ENCODE results near the gene CAMKK1.

Gene CAMKK1

DNA sequence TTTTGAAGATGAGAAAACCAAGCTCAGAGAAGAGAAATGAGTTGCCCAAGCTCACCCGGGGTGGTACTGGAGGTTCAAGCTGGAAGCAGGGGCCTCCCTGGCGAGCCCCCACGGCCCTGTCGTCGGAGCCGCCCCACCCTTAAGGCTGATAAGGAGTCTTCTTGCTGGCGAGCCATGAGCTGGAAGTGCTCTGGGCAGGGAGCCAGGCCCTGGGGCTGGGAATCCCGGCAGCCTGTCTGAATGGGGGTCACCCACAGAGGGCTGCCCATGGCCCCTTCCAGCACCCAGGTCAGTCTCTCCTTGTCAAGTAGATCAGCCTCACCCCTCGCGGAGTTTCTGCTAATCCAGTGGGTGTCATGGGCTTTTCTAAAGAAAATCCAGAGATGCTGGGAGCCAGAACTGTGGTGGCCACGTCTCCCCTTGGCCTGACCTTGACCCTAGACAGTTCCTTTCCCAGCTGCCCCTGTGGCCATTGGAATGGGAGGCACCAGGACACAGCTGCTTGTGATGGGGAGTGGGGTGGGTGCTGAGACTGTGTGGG, 24.6 kb upstream of the CAMKK1 start:
- DNase-seq, result no peak

DNA sequence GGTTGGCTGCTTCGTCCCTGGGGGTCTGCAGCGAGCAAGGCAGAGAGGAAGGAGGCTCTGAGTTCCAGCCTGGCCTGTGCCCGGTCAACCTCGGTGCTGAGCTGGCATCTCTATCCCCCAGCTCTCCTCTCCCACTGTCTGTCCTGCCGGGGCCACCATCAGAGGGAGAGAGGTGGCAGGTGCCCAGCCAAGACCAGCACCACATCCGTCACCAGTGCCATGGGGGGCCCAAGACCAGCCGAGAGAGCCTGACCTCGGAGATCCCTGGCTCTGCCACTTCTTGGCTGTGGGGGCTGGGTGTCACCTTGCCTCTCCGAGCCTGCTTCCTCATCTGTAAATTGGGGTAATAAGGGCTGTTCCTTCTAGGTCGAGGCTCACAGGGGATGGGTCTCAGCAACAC, 24.0 kb upstream of the CAMKK1 start:
- no peak for DNase-seq

DNA sequence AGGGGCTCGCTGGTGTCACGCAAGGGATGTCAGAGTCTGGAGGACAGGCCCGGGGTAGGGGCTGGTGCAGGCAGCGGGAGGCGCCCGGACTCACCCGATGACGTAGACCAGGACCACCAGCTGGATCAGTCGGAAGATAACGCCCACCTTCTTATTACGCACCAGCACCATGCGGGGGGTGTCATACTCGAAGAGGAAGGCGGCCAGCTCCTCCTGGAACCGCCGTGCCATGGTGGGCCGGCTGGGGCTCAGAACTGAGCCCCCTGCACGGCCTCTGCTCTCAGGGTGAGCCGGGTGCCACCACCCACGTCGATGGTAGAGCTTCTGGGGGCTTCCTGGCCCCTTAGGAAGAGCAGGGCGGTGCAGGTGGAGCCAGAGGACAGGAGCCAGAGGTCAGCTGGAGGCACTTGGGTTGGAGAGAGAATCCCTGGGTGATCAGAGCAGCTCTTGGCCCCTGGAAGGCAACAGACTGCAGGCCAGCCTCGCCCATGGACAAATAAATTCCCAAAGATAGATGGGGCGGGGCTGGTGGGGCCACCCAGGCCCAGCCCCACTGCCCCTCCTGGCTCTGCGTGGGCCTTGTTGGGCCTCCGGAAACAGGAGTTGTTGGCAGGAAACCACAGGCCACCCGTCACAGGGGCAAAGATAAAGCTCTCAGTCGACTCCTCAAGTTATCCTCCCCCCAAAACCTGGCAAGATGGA, 23.3 kb upstream of the CAMKK1 start, which contains the start of gene P2RX1:
Gene P2RX1 (minus strand): TSS at position 471 of the 702 bp plus-strand sequence. CDS start 240 bp downstream, at position 231.
- peak; percentile 69 for DNase-seq

DNA sequence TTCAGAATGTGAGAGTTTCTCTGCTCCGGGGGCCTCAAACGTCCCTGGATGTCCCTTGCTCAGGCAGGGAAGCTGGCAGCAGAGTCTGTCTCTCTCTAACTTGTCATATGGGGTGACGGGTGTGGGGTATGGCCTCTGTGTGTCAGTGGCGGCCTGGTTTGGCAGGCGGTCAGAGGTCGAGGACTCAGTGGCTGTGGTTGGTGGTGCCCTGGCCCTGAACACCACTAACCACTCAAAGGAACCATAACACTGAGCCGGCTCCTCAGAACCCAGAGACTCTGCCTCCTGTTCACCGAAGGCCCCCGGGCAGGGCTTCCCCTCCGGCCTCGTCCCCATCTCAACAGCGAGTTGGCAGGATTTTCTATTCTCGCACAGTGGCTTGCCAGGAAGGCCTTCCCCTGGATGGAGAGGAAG, 22.7 kb upstream of the CAMKK1 start:
- DNase-seq, result peak; percentile 66

DNA sequence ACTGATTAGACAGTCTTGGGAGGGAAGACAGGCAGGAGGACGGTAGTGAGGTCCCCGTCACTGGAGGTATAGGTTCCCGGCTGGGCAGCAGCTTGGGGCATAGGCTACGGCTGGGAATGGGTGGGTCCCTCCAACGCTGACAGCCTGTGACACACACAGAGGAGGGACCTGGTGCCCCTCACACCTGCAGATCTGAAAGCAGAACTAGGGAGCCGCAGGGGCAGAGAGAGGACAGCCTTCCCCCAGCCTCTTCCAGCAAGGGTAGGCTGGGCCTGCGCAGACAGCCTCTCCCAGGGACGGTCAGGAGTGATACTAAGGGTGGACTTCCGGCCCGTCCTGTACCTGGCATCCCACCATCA, 21.4 kb upstream of the CAMKK1 start:
- no peak for DNase-seq

DNA sequence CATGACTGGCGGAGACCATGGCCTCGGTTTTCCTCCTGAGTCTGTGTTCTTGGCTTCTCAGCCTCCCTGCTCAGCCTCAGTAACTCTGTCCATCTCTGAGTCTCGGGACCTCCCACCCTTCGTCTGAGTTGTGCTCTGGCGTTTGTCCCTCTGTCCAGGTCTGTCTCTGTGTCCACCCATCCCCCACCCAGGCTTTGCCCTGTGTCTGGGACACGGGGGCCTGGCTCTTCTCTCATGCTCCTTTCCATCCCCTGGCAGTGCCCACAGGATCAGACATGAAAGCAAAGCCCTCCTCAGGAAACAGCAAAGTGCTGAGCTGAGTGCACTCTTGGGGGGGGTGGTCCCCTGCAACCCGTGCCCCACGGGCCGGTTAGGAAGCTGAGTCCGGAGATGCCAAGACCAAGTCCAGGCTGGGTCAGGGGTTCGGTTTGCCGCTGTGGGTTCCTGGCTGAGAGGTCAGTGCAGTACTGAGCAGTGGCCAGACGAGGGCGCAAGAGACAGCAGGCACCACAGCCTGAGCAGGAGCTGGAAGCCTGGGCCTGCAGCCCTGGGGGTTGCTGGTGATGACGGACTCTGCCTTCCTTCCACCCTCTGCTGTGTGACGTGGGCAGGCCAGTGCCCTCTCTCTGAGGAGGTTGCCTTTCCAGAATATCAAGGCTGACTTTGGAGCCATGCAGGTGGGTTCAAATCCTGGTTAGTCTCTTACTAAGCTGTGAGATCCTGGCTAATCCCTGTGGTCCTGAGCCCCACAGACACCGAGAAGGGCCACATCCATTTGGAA, 20.9 kb upstream of the CAMKK1 start:
- DNase-seq, result peak; percentile 93

DNA sequence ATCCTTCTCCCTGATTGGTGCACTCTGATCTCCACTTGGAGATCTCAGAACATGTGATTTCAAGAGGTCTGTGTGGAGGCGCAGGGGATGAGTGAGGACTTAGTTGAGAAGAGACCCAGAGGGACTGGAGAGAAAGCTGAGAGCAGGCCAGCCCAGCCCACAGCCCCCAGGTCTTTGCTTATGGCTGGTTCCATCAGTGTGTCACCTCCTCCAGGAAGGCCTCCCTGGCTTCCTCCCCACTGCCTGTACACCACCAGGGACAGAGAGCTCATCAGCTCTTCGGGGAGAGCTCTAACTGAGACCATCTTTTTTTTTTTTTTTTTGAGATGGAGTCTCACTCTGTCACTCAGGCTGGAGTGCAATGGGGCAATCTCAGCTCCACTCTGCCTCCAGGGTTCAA, 20.0 kb upstream of the CAMKK1 start:
- no peak for DNase-seq

DNA sequence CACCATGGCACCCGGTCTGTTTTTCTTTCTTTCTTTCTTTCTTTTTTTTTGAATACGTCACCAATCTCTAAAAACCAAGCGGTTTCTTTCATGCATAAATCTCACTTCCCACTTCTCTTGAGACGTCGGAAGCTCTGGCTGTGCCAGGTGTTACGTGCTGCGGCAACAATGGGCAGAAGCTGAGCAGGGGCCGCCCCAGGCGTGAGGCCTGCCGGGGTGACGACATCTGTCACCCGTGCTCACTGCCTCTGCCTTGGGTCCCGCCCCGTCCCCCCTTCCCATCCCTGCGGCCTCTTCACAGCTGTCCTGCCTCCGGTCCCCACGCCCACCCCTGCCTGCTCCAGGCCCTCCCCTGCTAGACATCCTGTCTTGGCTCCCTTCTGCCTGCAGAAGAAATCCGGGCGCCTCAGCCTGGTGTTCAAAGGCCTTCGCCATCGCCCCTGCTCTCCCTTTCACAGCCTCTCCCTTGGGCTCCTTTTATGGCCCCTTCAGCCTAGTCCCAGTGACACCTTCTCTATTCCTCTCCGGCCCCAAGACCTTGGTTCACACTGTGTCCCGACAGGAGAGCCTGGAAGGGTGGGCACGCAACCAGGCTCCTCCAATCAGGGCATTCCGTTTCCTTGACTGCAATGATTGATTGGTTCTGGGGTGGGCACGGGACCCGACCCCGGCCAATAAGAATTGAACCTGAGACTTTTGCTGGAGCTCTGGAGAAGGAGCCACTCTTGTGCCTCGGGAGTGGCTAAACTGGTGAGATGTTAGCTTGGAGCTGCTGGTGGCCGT, 18.6 kb upstream of the CAMKK1 start:
- DNase-seq, result peak; percentile 80

DNA sequence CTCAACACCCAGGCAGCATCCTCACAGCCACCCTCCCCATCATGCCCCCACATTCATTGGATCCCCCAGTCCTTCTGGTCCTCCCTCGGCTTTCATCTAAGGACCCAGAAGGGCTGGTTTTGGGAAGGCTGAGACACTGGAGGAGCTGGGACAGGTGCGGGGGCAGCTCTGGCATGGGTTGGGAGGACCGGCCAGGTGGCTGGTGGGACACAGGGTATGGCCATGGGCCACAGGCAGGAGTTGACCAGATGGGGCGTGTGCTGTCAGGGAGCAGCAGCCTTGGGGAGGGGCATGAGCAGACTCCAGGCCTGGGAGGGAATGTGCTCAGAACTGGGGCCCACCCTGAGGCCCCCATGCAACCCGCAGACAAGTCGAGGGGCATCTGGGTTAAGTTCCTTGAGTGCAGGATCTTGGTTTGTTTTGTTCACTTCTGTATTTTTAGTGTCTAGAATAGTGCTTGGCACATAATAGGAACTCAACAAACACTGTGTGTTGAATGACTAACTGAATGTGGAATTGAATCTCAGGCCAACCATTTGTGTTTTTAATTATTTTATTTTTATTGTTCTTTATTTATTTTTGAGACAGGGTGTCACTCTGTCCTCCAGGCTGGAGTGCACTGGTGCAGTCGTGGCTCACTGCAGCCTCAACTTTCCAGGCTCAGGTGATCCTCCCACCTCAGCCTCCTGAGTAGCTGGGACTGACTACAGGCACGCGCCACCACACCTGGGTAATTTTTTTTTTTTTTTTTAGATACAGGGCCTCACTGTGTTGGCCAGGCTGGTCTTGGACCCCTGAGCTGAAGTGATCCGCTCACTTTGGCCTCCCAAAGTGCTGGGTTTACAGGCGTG, 17.8 kb upstream of the CAMKK1 start:
- no peak for DNase-seq

DNA sequence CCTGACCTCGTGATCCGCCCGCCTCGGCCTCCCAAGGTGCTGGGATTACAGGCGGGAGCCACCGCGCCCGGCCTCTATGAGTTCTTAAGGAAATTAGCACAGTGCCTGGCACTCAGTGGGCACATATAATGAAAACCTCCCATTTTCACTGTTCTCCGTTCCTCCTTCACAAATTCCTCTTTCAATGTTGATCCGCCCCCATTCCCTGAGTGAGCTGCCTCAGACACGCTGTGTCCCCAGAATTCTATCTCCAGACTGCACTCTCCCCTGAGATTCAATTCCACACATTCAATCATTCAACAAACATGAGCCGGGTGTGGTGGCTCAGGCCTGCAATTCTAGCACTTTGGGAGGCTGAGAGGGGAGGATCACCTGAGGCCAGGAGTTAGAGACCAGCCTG, 16.4 kb upstream of the CAMKK1 start:
- DNase-seq, result no peak

DNA sequence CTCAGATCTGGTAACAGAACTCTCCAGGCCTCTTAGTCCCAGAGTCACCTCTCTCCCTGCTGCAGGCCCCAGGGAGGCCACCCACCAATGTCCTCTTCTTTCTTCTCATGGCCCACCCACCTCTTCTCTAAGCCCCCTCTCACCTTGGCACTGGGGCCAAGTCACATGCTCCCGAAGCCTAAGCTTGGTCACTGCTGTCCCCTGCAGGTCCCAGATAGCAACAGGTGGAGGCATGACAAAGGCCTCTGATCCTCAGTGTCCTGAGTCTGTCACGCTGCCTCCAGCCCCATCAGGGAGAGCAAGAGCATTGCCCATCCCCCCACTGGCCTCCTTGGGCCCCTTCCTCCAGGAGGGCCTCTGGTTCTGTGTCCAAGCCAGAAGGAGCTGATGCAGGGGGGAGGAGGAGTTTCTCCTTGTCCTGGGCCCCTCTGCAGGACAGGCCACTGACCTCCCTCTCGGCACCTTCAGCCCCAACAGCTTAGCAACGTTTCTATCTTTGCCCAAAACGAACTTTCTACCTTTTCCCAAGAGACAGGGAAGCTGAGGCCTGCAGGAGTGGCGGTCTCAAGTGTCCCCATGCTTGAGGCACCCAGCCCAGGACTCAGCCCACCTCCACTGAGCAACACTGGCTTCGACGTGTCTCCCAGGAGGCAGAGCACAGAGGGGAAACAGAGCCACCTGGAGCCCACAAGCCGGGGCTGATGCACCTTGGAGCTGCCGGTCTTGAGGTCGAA, 14.8 kb upstream of the CAMKK1 start:
- DNase-seq, result no peak

DNA sequence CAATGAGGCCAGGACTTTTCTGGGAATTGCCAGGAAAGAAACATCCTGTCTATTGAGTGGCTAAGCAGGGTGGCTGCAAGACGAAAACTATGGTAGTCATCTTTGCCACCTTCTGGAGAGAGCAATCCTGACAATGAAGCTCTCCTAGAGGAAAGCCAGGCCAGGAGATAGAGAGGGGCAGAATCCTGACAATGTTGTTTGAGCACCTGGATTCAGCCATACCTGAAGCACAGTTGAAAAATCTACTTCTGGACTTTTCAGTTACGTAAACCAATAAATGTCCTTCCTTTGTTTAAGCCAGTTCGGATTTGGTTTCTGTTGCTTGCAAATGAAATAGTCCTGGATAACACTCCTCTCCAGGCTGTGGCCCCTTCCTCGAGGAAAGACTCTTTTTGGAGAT, 14.0 kb upstream of the CAMKK1 start:
- DNase-seq, result no peak

DNA sequence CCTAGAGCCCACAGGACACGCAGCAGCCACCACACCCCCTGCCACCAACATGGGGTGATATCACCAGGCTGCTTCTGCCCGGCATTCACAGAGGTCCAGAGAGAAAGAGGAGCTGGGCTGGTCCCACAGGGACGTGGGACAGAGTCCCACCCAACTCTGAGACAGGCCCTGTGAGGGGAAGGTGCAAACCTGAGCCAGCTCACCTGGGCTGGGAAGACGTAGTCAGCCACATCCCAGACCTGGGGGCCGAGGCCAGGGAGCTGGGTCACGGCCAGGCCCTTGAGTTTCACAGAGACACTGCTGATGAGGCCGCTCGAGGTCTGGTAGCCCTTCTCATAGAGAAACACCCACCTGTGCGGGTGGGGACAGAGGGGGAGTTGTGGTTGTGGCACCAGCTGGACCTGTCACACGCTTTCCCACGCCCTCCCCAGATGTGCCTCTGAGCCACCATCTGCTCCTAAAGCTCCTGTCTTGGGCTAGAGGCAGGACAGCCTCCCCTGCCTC, 12.2 kb upstream of the CAMKK1 start:
- no peak for DNase-seq

DNA sequence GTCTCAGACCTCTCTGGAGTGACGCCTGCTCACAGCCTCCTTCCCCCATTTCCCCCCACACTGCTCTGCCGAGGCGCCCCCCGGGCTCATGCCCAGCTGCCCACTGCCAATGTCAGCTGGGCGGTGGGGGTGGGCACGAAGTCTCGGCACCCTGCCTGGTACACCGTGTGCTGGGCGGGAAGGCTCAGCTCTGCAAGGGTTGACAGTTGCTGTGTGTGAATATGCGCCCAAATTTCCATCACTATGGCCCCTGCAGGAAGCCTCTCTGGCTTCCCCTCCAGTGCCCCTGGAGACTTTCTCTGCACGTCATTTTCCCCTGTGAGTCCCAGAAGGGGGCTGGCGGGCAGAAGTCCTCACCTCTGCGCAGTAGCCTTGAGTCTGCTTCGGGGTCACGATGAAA, 11.6 kb upstream of the CAMKK1 start:
- no peak for DNase-seq

DNA sequence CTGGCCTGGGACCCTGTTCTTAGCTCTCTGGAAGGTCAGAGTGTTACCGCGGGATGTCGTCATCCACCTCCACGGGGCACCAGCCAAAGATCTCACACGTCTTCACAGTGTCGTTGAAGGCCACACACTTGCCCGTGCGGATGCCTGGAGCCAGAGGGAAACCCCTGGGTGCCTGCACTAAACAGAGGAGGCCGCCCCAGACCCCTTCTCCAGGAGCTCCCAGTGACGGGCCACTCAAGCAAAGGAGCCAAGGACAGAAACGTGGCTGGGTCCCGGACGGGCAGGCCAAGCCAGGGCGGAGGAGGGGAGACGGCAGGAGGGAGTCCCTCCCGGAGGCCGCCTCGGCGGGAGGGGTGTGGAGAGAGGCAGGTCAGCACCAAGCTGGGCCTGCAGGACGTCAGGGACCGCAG, 11.0 kb upstream of the CAMKK1 start:
- no peak for DNase-seq

DNA sequence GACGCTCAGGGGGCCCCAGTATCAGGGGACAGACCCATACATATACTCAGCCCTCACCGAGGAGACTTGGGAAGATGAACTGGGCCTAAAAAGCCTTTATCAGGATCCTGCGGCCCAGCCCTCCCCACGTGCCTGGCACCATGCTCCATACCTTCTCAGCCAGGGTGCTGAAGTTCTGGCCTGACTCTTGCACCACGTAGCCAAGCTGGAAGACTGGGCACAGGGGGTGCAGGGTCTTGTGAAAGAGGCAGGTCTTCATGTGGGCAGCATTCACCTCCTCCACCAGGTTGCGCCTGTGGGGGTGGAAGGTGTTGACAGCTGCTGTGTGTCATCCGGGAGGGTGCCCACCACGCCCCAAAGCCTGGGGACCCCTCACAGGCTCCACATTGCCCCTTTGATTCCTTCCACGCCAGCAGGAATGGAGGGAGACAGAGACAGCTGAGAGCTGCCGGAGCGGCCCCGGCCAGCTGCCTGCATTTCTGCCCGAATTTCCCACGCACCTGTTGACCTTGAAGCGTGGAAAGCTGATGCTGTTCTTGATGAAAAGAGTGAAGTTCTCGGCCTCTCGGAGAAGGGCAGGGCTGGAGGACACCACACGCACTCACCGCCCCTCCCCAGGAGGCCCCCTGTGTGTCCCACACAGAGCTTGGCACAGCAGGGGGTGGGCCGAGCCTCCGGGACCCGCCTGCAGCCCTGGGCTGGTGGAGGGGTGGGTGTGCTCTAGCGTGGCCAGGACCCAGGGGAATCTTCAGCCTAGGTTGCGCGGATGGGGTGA, 10.4 kb upstream of the CAMKK1 start:
- DNase-seq, result no peak

DNA sequence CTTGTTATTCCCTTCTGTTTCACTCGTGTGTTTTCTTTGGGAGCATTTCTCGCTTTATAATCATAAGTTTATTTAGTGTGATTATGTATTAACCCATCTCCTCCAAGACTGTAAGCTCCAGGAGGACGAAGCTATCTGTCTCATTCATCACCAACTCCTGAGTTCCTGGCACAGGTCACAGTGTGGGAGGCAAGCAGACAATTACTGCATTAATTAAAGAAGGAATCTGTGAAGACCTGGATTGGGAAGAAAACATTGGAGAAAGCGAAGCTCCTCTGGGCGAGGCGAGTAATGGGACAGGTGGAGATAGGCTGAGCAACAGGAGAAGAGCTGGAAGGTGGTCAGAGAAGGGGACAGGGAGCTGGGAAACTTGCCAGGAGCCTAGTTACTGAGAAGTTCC, 7.8 kb upstream of the CAMKK1 start:
- DNase-seq, result no peak

DNA sequence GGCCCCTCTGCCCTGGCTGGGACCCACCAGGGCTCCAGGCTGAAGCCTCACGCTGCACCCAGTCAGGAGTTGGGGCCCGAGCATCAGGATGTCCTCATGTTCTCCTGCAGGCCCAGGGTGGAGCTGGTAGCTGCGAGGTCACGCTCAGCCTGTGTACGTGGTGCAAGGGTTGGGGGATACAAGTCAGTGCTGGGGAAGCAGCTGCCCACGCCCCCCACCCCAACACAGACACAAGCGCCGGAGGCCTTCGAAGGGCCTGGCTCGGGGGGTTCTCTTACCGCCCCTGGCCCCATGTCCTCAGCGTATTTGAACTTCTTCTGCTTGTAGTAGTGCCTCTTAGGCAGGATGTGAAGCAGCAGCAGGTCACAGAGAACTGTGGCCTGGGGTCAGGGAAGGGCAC, 4.9 kb upstream of the CAMKK1 start:
- DNase-seq, result no peak

DNA sequence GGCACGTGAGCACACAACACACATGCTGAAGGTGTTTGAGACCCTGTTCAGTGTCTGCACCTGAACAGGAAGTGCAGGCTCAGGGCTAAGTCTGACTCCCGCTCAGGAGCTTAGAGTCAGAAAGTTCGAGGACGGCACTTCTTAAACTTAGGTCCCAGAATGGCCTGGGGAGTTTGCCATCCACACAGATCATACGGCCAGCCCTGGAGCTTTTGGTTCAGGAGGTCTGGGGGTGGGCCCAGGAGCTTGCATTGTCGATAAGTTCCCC, 4.0 kb upstream of the CAMKK1 start:
- DNase-seq, result no peak

DNA sequence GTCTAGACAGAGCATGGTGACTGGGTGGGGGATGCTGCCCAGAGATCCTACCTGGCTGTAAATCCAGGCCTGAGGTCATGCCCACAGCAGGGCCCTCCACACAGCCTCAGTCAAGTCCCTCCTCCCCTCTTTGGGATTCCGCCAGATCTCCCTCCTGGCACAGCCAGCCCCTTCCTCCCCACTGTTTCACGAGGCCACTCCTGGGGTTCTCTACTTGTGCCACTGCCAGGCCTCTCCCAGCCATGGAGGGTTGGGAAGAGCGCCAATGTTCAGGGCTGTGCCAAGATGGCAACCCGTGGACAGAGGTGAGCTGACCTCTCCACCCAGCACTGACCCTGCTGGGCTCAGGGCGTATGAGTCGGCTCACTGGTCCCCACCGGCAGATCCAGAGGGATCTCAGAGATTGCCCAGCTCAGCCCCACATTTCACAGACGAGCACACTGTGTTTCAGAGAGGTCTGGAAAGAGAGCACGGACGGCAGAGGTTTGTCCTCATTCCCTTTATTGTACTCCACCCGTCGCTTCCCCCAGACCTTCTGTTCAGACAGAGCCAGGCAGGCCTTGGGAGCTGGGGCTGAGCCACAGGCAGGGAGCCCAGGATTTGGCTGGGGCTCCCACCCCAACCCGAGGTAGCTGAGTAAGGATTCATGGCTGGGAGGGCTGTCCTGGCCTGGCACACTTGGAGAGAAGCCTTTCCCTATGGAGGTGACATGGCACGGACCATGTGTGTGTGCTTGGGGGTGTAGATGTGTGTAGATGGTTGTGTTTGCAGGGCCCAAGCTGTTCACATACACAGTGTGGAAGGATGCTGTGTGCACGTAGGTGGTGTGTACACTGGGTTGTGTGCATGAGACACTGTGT, 3.5 kb upstream of the CAMKK1 start:
- DNase-seq, result no peak
